GM21528 (cell line): ENCODE measurements around the gene DCAKD.

Experiments
- ATAC-seq: cut with Tn5 transposase; IDR thresholded peaks from one replicate; pipeline ENCODE4 v1.9.1; 2021; ENCODE audit warnings: mild to moderate bottlenecking, moderate library complexity; ENCODE audit not compliant: unreplicated experiment, low FRiP score

Gene DCAKD

GRCh38 chr17:44977814-44978550, 73.5 kb downstream of the DCAKD start:
- no peak for ATAC-seq

GRCh38 chr17:44977065-44977464, 74.4 kb downstream of the DCAKD start:
- ATAC-seq, result no peak

- ATAC-seq, result no peak
Measured at GRCh38 chr17:44976206-44976605, 75.2 kb downstream of the DCAKD start.
